PC-3 (cell line): ENCODE data around the gene NIN. TPM values are rescaled to one million over a fixed set of nuclear protein-coding genes. Genes with fewer than 3 reads are reported as not detected.

Experiments used
- ATAC-seq: fragments of 200-7000 bp; cut with Tn5 transposase; 2 replicates; pipeline ENCODE4 v1.9.1; 2020; ENCODE audit warnings: mild to moderate bottlenecking, moderate library complexity
- BruUV-seq: library from RNA; stranded (reverse); fragments of 400-500 nt; replicated peaks from 2 replicates; lab custom pipeline; 2021; lab: Mats Ljungman, UMichigan
- CTCF ChIA-PET: fragments of 300-600 bp; sonication (Branson Sonifier 250); formaldehyde crosslinking; loops from one replicate; lab custom pipeline; 2022; ENCODE audit warnings: antibody characterized with exemption; lab: Charles Lee
- POLR2A ChIA-PET: fragments of 300-600 bp; sonication (Branson Sonifier 250); formaldehyde crosslinking; loops from one replicate; lab custom pipeline; 2022; ENCODE audit warnings: antibody characterized with exemption; ENCODE audit not compliant: unreplicated experiment; lab: Charles Lee
- DNase-seq: peaks from one replicate; pipeline ENCODE4 v3.0.0-alpha.2; 2015
- H2AFZ ChIP-seq: fragments of 300-600 bp; sonication (generic); 2 replicates; pipeline ENCODE4 v1.6.0; 2016; ENCODE audit warnings: antibody characterized with exemption, low read length
- H3F3A ChIP-seq: fragments of 300-600 bp; sonication (generic); one replicate; pipeline ENCODE4 v1.6.0; 2017; ENCODE audit warnings: antibody characterized with exemption, low read length, control low read depth, mild to moderate bottlenecking; ENCODE audit not compliant: unreplicated experiment
- H3K27ac ChIP-seq: fragments of 300-600 bp; sonication (generic); 2 replicates; pipeline ENCODE4 v1.5.1; 2016; ENCODE audit warnings: mild to moderate bottlenecking, low read length
- H3K27me3 ChIP-seq: fragments of 300-600 bp; sonication (generic); 2 replicates; pipeline ENCODE4 v1.6.1; 2016; ENCODE audit warnings: low read length, mixed read lengths
- H3K36me3 ChIP-seq: fragments of 300-600 bp; sonication (generic); 2 replicates; pipeline ENCODE4 v1.6.1; 2016; ENCODE audit warnings: low read depth, mixed run types, low read length, mixed read lengths
- H3K4me1 ChIP-seq: fragments of 300-600 bp; sonication (generic); 2 replicates; pipeline ENCODE4 v1.5.1; 2016; ENCODE audit warnings: low read length; ENCODE audit not compliant: insufficient read depth
- H3K4me2 ChIP-seq: fragments of 300-600 bp; sonication (generic); 2 replicates; pipeline ENCODE4 v1.6.0; 2016; ENCODE audit warnings: low read length
- H3K4me3 ChIP-seq: fragments of 300-600 bp; sonication (generic); 2 replicates; pipeline ENCODE4 v1.5.1; 2016; ENCODE audit warnings: mild to moderate bottlenecking, low read length, mixed read lengths
- H3K79me2 ChIP-seq: fragments of 300-600 bp; sonication (generic); 2 replicates; pipeline ENCODE4 v1.6.1; 2017; ENCODE audit warnings: low read length, mixed read lengths
- H3K9ac ChIP-seq: fragments of 300-600 bp; sonication (generic); 2 replicates; pipeline ENCODE4 v1.6.0; 2016; ENCODE audit warnings: mild to moderate bottlenecking, low read length
- H3K9me2 ChIP-seq: fragments of 300-600 bp; sonication (generic); replicated peaks from 2 replicates; pipeline ENCODE4 v1.6.1; 2016; ENCODE audit warnings: mixed run types, low read length, mixed read lengths
- H3K9me3 ChIP-seq: fragments of 300-600 bp; sonication (generic); 2 replicates; pipeline ENCODE4 v1.6.1; 2016; ENCODE audit warnings: low read length, mixed read lengths
- H4K20me1 ChIP-seq: fragments of 300-600 bp; sonication (generic); 2 replicates; pipeline ENCODE4 v1.6.1; 2016; ENCODE audit warnings: low read length, mixed read lengths
- EZH2 ChIP-seq: fragments of 300-600 bp; sonication (generic); IDR thresholded peaks from one replicate; pipeline ENCODE4 v1.6.1; 2017; ENCODE audit warnings: antibody characterized with exemption, mild to moderate bottlenecking, low read length; ENCODE audit not compliant: unreplicated experiment
- EZH2phosphoT487 ChIP-seq: fragments of 300-600 bp; sonication (generic); IDR thresholded peaks from 2 replicates; pipeline ENCODE4 v1.6.1; 2018; ENCODE audit warnings: mild to moderate bottlenecking, antibody characterized with exemption, low read length, borderline replicate concordance
- intact Hi-C: fragments of 100-400 bp; cut with micrococcal nuclease; formaldehyde crosslinking; loops from 2 replicates; pipeline ENCODE4 v1.9.0; 2023
- total RNA-seq: library from RNA; depleted of rRNA; stranded (reverse); fragments of >200 nt; gene quantifications from 2 replicates; pipeline ENCODE4 v1.2.3, GENCODE V29; 2014
- TF ChIP-seq, protein P1 (sequence below): fragments of 300-600 bp; sonication (generic); conservative IDR thresholded peaks from 2 replicates; pipeline ENCODE4 v1.5.1; 2017; ENCODE audit warnings: antibody characterized with exemption, low read depth, mild to moderate bottlenecking, low read length

Gene NIN
- total RNA-seq, 1 experiment from 2014 or later = 34.3 TPM

DNA sequence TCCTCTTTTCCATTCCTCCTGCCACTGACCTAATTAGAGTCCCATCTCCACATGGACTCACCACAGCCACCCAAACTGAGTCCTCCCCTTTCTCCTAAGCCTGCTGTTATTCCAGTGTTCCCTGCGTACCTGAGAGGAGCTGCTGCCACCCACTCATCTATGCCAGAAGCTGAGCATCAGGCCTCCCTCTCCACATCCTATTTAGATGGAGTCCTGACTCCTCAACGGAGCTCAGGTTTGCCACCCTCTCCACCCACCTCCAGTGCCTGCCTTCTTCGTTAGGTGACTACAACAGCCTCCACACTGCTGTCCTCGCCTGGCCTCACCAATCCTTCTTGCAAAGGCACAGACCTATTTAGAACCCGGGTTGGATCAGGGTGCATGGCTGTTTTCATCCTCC, 25.7 kb upstream of the NIN start:
- TF ChIP-seq EZH2 = no peak
- TF ChIP-seq EZH2phosphoT487 = no peak
- intact Hi-C loops = no loop called here
- no peak for DNase-seq
- Histone ChIP-seq H3K9me3 (no peaks in the 10 kb centered on the region), H3K4me2 (no peak overlapping the region), H3K4me1 (peaks cover 13% of the 10 kb centered on the region), H3K9ac (no peak overlapping the region), H3K27ac (no peak overlapping the region), H3F3A (no peaks in the 10 kb centered on the region), H3K4me3 (no peak overlapping the region), H3K79me2 (no peaks in the 10 kb centered on the region), H2AFZ (no peak overlapping the region), H3K9me2 (no peaks in the 10 kb centered on the region), H3K27me3 (no peaks in the 10 kb centered on the region), H4K20me1 (no peaks in the 10 kb centered on the region), H3K36me3 (no peaks in the 10 kb centered on the region)
- CTCF ChIA-PET = interaction anchor here (1.2 kb wide), 1 partner anchor 81 kb away, joined by 3 read pairs; no protein-coding TSS in a partner anchor
- no peak for ATAC-seq
- POLR2A ChIA-PET = no interaction called here
- BruUV-seq = no TSS peak

DNA sequence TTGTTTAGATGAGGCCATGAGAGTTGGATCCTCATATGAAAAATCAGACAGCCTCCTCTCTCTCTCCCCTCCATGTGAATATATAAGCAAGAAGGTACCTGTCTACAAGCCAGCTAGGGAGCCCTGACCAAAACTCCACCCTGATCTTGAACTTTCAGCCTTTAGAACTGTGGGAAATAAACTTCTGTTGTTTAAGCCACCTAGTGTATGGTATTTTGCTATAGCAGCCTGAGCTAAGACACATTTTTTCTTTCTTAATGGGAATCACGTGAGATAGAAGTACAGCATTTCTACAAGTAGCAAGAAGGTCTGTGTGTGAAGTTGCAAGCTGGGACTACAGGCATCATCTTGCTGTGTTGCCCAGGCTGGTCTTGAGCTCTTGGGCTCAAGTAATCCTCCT, 24.6 kb upstream of the NIN start:
- H3K9me2 ChIP-seq = no peaks in the 10 kb centered on the region
- H3K9ac ChIP-seq = no peak overlapping the region
- CTCF ChIA-PET = interaction anchor here (0.5 to 1.2 kb wide), 3 partner anchors 80 to 313 kb away, joined by 3 to 4 read pairs (median 3); no protein-coding TSS in a partner anchor
- DNase-seq (no peak), ATAC-seq (no peak)
- no peak overlapping the region for H2AFZ ChIP-seq
- H3K4me2 ChIP-seq = no peak overlapping the region
- no peaks in the 10 kb centered on the region for H3K36me3 ChIP-seq
- no peak overlapping the region for H3K27ac ChIP-seq
- H3F3A ChIP-seq = no peaks in the 10 kb centered on the region
- TF ChIP-seq EZH2 = no peak
- no peaks in the 10 kb centered on the region for H4K20me1 ChIP-seq
- H3K4me1 ChIP-seq = peaks cover 8% of the 10 kb centered on the region
- no TSS peak for BruUV-seq
- no peaks in the 10 kb centered on the region for H3K79me2 ChIP-seq
- H3K9me3 ChIP-seq = no peaks in the 10 kb centered on the region
- H3K27me3 ChIP-seq = no peaks in the 10 kb centered on the region
- intact Hi-C loops = no loop called here
- H3K4me3 ChIP-seq = no peak overlapping the region
- POLR2A ChIA-PET = no interaction called here

DNA sequence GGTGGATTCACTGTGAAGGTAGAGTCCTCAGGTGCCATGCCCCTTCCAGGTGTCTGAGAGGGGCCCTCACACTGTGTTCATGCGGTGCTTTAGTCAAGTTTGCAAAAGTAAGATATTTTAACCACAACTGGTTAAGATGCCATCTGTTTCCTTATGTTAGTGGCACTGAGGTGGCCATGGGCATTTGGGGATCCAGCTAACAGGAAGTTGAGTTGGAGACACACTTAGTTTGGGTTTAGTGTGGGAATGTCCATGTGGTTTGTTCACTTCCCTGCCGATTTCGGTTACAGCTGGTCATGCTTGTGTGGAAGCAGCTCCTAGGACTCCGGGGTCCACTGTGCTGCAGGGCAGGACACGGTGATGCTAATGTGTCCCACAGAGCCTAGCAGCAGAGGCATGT, 23.6 kb upstream of the NIN start:
- intact Hi-C loops = no loop called here
- Histone ChIP-seq H3K27ac (no peak overlapping the region), H3K4me1 (peaks cover 4% of the 10 kb centered on the region), H3K36me3 (no peaks in the 10 kb centered on the region), H3K9me3 (no peaks in the 10 kb centered on the region), H3K27me3 (no peaks in the 10 kb centered on the region), H3K9me2 (no peaks in the 10 kb centered on the region), H2AFZ (no peak overlapping the region), H3K79me2 (no peaks in the 10 kb centered on the region), H3K9ac (no peak overlapping the region), H4K20me1 (no peaks in the 10 kb centered on the region), H3K4me2 (no peak overlapping the region), H3F3A (no peaks in the 10 kb centered on the region), H3K4me3 (no peak overlapping the region)
- no peak for TF ChIP-seq EZH2phosphoT487
- no peak for TF ChIP-seq EZH2
- TF ChIP-seq, protein P1, sequence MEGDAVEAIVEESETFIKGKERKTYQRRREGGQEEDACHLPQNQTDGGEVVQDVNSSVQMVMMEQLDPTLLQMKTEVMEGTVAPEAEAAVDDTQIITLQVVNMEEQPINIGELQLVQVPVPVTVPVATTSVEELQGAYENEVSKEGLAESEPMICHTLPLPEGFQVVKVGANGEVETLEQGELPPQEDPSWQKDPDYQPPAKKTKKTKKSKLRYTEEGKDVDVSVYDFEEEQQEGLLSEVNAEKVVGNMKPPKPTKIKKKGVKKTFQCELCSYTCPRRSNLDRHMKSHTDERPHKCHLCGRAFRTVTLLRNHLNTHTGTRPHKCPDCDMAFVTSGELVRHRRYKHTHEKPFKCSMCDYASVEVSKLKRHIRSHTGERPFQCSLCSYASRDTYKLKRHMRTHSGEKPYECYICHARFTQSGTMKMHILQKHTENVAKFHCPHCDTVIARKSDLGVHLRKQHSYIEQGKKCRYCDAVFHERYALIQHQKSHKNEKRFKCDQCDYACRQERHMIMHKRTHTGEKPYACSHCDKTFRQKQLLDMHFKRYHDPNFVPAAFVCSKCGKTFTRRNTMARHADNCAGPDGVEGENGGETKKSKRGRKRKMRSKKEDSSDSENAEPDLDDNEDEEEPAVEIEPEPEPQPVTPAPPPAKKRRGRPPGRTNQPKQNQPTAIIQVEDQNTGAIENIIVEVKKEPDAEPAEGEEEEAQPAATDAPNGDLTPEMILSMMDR = no peak
- CTCF ChIA-PET = no interaction called here
- DNase-seq (no peak), ATAC-seq (no peak)
- no TSS peak for BruUV-seq
- POLR2A ChIA-PET = no interaction called here

DNA sequence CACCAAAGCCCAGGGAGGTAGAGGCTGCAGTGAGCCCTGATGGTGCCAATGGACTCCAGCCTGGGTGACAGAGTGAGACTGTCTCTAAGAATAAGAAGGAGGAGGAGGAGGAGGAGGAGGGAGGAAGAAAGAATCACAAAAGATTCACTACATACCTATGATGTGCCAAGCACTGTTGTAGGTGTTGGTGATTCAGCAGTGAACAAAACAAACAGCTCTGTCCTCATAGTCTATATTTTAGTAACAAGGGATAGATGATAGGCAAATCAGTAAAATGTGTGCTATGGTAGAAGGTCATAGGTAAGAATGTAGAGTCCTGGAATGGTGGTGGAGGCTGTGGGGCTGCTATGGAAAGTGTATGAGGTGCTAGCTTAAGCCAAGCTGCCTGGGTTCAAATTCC, 22.9 kb upstream of the NIN start:
- H3K4me1 ChIP-seq = no peaks in the 10 kb centered on the region
- no peaks in the 10 kb centered on the region for H3K27me3 ChIP-seq
- H3K4me2 ChIP-seq = no peak overlapping the region
- ChIA-PET POLR2A (no interaction called here), CTCF (no interaction called here)
- H3K36me3 ChIP-seq = no peaks in the 10 kb centered on the region
- H3K9me2 ChIP-seq = no peaks in the 10 kb centered on the region
- ATAC-seq (no peak), DNase-seq (no peak)
- no peak overlapping the region for H2AFZ ChIP-seq
- intact Hi-C loops = no loop called here
- TF ChIP-seq, protein P1 = no peak
- TF ChIP-seq EZH2 (no peak), EZH2phosphoT487 (no peak)
- H4K20me1 ChIP-seq = no peaks in the 10 kb centered on the region
- BruUV-seq = no TSS peak
- no peaks in the 10 kb centered on the region for H3K9me3 ChIP-seq
- no peak overlapping the region for H3K9ac ChIP-seq
- no peaks in the 10 kb centered on the region for H3F3A ChIP-seq
- no peaks in the 10 kb centered on the region for H3K79me2 ChIP-seq
- H3K4me3 ChIP-seq = no peak overlapping the region
- no peak overlapping the region for H3K27ac ChIP-seq
